K562 (cell line): ENCODE measurements around the gene KCNQ4. TPM values are rescaled to one million over a fixed set of nuclear protein-coding genes. Genes with fewer than 3 reads are reported as not detected.

Source experiments
- ATAC-seq: fragments of 200-7000 bp; cut with Tn5 transposase; 3 replicates; pipeline ENCODE4 v1.9.1; 2020; ENCODE audit warnings: moderate library complexity
- BruUV-seq: library from RNA; stranded (reverse); fragments of 400-500 nt; replicated peaks from 2 replicates; lab custom pipeline; 2021; lab: Mats Ljungman, UMichigan
- CTCF ChIA-PET: fragments of 300-600 bp; formaldehyde crosslinking; extraction: SDS; loops from one replicate; lab custom pipeline; 2021; ENCODE audit warnings: low intra/inter-chr PET ratio; lab: Yijun Ruan, JAX
- POLR2A ChIA-PET: fragments of 300-600, 350-650 bp; sonication (Branson Sonifier 250); formaldehyde crosslinking; extraction: SDS; loops from one replicate; lab custom pipeline; 2021; ENCODE audit warnings: antibody characterized with exemption, inconsistent platforms; lab: Yijun Ruan, JAX
- DNase-seq, 4 experiments: peaks; one replicate each; pipeline versions ENCODE4 v3.0.0 to v3.0.0-alpha.2; 2011 to 2018; ENCODE audit warnings: low spot score in 3 of 4, mixed read lengths in 3 of 4; ENCODE audit errors: extremely low read depth in 1 of 4
- FAIRE-seq: peaks from 2 replicates; lab custom pipeline; 2011; peaks lifted over from hg19 to GRCh38; lab: Jason Lieb, UNC
- H2AFZ ChIP-seq: 2 replicates; pipeline ENCODE4 v1.6.0; 2011; ENCODE audit warnings: low read depth, low read length, control low read depth, inconsistent platforms
- H3K27ac ChIP-seq: fragments of 200-600 bp; 3 replicates; pipeline ENCODE4 v1.8.0; 2011; ENCODE audit warnings: low read depth, mild to moderate bottlenecking, control low read depth, inconsistent platforms, low read length, moderate library complexity, mixed read lengths; ENCODE audit errors: extremely low read depth
- H3K27me3 ChIP-seq, 2 experiments: fragments of 300-600 bp in 1 of 2; 2 replicates in 1 of 2; 3 replicates in 1 of 2; pipeline versions ENCODE4 v1.6.0 to v1.8.0; 2011; ENCODE audit warnings: inconsistent platforms in 2 of 2, low read length in 2 of 2, mild to moderate bottlenecking in 1 of 2, mixed read lengths in 1 of 2, moderate library complexity in 1 of 2; ENCODE audit not compliant: control insufficient read depth in 2 of 2, insufficient read depth in 2 of 2
- H3K36me3 ChIP-seq: fragments of 300-600 bp; 3 replicates; pipeline ENCODE4 v1.8.0; 2011; ENCODE audit warnings: mild to moderate bottlenecking, low read length, inconsistent platforms; ENCODE audit not compliant: control insufficient read depth, insufficient read depth
- H3K4me1 ChIP-seq, 2 experiments: fragments of 200-600 bp in 1 of 2; replicated peaks in 1 of 2; 2 replicates in 1 of 2; 3 replicates in 1 of 2; pipeline versions ENCODE4 v1.5.1 to v1.8.0; 2011; ENCODE audit warnings: inconsistent platforms in 2 of 2, low read length in 2 of 2, mild to moderate bottlenecking in 1 of 2, mixed read lengths in 1 of 2, moderate library complexity in 1 of 2; ENCODE audit not compliant: control insufficient read depth in 2 of 2, insufficient read depth in 2 of 2
- H3K4me2 ChIP-seq: 2 replicates; pipeline ENCODE4 v1.6.1; 2011; ENCODE audit warnings: low read length, control low read depth, inconsistent platforms, mixed read lengths; ENCODE audit not compliant: insufficient read depth
- H3K4me3 ChIP-seq: fragments of 200-600 bp; sonication (generic), shearing (Covaris generic); 2 replicates; pipeline ENCODE4 v1.5.1; 2016; ENCODE audit warnings: control low read depth, inconsistent platforms
- H3K79me2 ChIP-seq: fragments of 200-600 bp; 3 replicates; pipeline ENCODE4 v1.8.0; 2011; ENCODE audit warnings: low read length, inconsistent platforms; ENCODE audit not compliant: control insufficient read depth, insufficient read depth
- H3K9ac ChIP-seq, 2 experiments: 2 replicates each; pipeline versions ENCODE4 v1.6.0 to v1.6.1; 2011; ENCODE audit warnings: low read depth in 2 of 2, low read length in 2 of 2, control low read depth in 1 of 2, inconsistent platforms in 1 of 2, mild to moderate bottlenecking in 1 of 2, mixed read lengths in 1 of 2; ENCODE audit not compliant: insufficient read depth in 1 of 2
- H3K9me1 ChIP-seq: one replicate; pipeline ENCODE4 v1.6.0; 2011; ENCODE audit warnings: inconsistent platforms, mild to moderate bottlenecking, low read length, moderate library complexity; ENCODE audit not compliant: control insufficient read depth, insufficient read depth
- H3K9me3 ChIP-seq: replicated peaks from 2 replicates; pipeline ENCODE4 v1.5.1; 2011; ENCODE audit warnings: low read depth, low read length, inconsistent platforms; ENCODE audit not compliant: control insufficient read depth, insufficient read depth
- H4K20me1 ChIP-seq: replicated peaks from 2 replicates; pipeline ENCODE4 v1.6.1; 2011; ENCODE audit warnings: low read length, inconsistent platforms, mixed read lengths; ENCODE audit not compliant: control insufficient read depth, insufficient read depth
- ADNP ChIP-seq: fragments of 200-800 bp; sonication (Bioruptor generic); IDR thresholded peaks from 2 replicates; pipeline ENCODE4 v1.6.1; 2016; ENCODE audit warnings: missing genetic modification characterization, missing compliant biosample characterization
- E2F5 ChIP-seq: sonication (generic); formaldehyde crosslinking; IDR thresholded peaks from 2 replicates; pipeline ENCODE4 v1.8.0; 2022; ENCODE audit warnings: mild to moderate bottlenecking, missing genetic modification reagents
- HDAC8 ChIP-seq: fragments of 450-650 bp; IDR thresholded peaks from 2 replicates; pipeline ENCODE4 v1.6.1; 2016; ENCODE audit warnings: mild to moderate bottlenecking, missing genetic modification characterization, moderate library complexity, missing compliant biosample characterization
- HINFP ChIP-seq: fragments of 450-650 bp; conservative IDR thresholded peaks from 2 replicates; pipeline ENCODE4 v1.6.1; 2016; ENCODE audit warnings: missing genetic modification characterization, low read depth, mild to moderate bottlenecking, control low read depth, missing compliant biosample characterization
- ILF3 ChIP-seq: fragments of 450-650 bp; IDR thresholded peaks from 2 replicates; pipeline ENCODE4 v1.6.1; 2018; ENCODE audit warnings: antibody characterized with exemption, mild to moderate bottlenecking, moderate library complexity, borderline replicate concordance
- MITF ChIP-seq: IDR thresholded peaks from 2 replicates; pipeline ENCODE4 v1.6.1; 2014; ENCODE audit warnings: antibody characterized with exemption
- POU5F1 ChIP-seq: fragments of 150-350 bp; IDR thresholded peaks from 2 replicates; pipeline ENCODE4 v1.6.1; 2014; ENCODE audit warnings: borderline replicate concordance, low read length, low read depth, mild to moderate bottlenecking; ENCODE audit not compliant: partially characterized antibody
- RAD51 ChIP-seq: fragments of 450-650 bp; IDR thresholded peaks from 2 replicates; pipeline ENCODE4 v1.7.1; 2016; ENCODE audit warnings: low read depth, mild to moderate bottlenecking, borderline replicate concordance
- SMARCE1 ChIP-seq: fragments of 450-650 bp; IDR thresholded peaks from 2 replicates; pipeline ENCODE4 v1.7.1; 2016; ENCODE audit warnings: mild to moderate bottlenecking
- THRA ChIP-seq: fragments of 450-650 bp; IDR thresholded peaks from 2 replicates; pipeline ENCODE4 v1.6.1; 2017; ENCODE audit warnings: mild to moderate bottlenecking, moderate library complexity
- YBX1 ChIP-seq: fragments of 450-650 bp; IDR thresholded peaks from 2 replicates; pipeline ENCODE4 v1.7.1; 2016; ENCODE audit warnings: mild to moderate bottlenecking
- ZBTB17 ChIP-seq: fragments of 450-650 bp; formaldehyde crosslinking; IDR thresholded peaks from 2 replicates; pipeline ENCODE4 v1.4.0; 2020; ENCODE audit warnings: mild to moderate bottlenecking
- ZFP30 ChIP-seq: fragments of 250-450 bp; sonication (Bioruptor Pico); IDR thresholded peaks from 2 replicates; pipeline ENCODE4 v1.8.0; 2022; ENCODE audit warnings: moderate library complexity, mild to moderate bottlenecking, inconsistent platforms, borderline replicate concordance
- ZNF23 ChIP-seq: fragments of 250-450 bp; sonication (Bioruptor Pico); IDR thresholded peaks from 2 replicates; pipeline ENCODE4 v1.4.0; 2020; ENCODE audit warnings: mild to moderate bottlenecking
- WGBS: fragments of 100-300 bp; shearing (Covaris generic); methylation state at CpG from one replicate; pipeline ENCODE4 v1.1.6; 2016; ENCODE audit warnings: low coverage, mixed read lengths; ENCODE audit not compliant: insufficient coverage; ENCODE audit errors: missing lambda C conversion rate; 5-methylcytosine and 5-hydroxymethylcytosine counted together
- in situ Hi-C: fragments of 300-500 bp; cut with MboI; formaldehyde crosslinking; loops from 4 replicates; pipeline ENCODE4 v1.15.0; 2018; ENCODE audit warnings: inconsistent platforms, mixed read lengths
- intact Hi-C: fragments of 100-400 bp; cut with micrococcal nuclease; formaldehyde crosslinking; loops from 2 replicates; pipeline ENCODE4 v1.14.2; 2022
- polyA plus RNA-seq, 8 experiments: library from polyadenylated mRNA; depleted of rRNA in 4 of 8; stranded (reverse) in 5 of 8; unstranded in 3 of 8; fragments of >200 nt; fragmentation: Nextera tagmentation in 2 of 8; fragmentation: Illumina TruSeq in 1 of 8; extraction: Ambion mirVana in 2 of 8; extraction: Trizol in 1 of 8; gene quantifications; 2 replicates each; pipeline versions ENCODE4 v1.2.1 to v1.2.3, GENCODE V29; 2011 to 2014; ENCODE audit warnings: inconsistent platforms in 1 of 8, missing spikeins in 1 of 8
- total RNA-seq, 7 experiments: library from RNA; depleted of rRNA in 6 of 7; stranded (reverse); fragments of >200 nt in 6 of 7; fragmentation: Illumina TruSeq in 2 of 7; extraction: Trizol in 2 of 7; gene quantifications; 2 replicates each; pipeline versions ENCODE4 v1.2.1 to v1.2.3, GENCODE V29; 2011 to 2021; ENCODE audit warnings: low replicate concordance in 1 of 7
- TF ChIP-seq, protein P1 (sequence below): fragments of 250-450 bp; sonication (Bioruptor Pico); IDR thresholded peaks from 2 replicates; pipeline ENCODE4 v1.8.0; 2021; ENCODE audit warnings: borderline replicate concordance, mild to moderate bottlenecking, moderate library complexity; ENCODE audit not compliant: poor library complexity, severe bottlenecking
- TF ChIP-seq, protein P2 (sequence below): fragments of 450-650 bp; conservative IDR thresholded peaks from 2 replicates; pipeline ENCODE4 v1.6.1; 2016; ENCODE audit warnings: missing genetic modification characterization, low read depth, mild to moderate bottlenecking, missing compliant biosample characterization, moderate library complexity

Gene KCNQ4
- total and polyA plus RNA-seq, 9 of the 15 experiments (the other 6 are each of a cell fraction or from before 2014, with no cell fraction given), result 0.07 to 4.1 (median 0.79) TPM

GRCh38 chr1:40758004-40758403, 25.6 kb upstream of the KCNQ4 start:
- Histone ChIP-seq H3K9me3 (no peaks in the 10 kb centered on the region), H3K79me2 (no peaks in the 10 kb centered on the region), H3K4me2 (no peak overlapping the region), H3K36me3 (peaks cover 95% of the 10 kb centered on the region), H4K20me1 (no peaks in the 10 kb centered on the region), H3K4me3 (no peak overlapping the region), H3K9ac (no peak overlapping the region), H3K27ac (no peak overlapping the region), H3K27me3 (no peaks in the 10 kb centered on the region), H3K4me1 (no peaks in the 10 kb centered on the region; a peak in 1 of 5 replicates), H2AFZ (no peak overlapping the region), H3K9me1 (no peaks in the 10 kb centered on the region)
- FAIRE-seq (no peak), DNase-seq (no peak), ATAC-seq (no peak)
- intact Hi-C loops (no loop called here), in situ Hi-C loops (no loop called here)
- BruUV-seq, result no TSS peak
- CTCF ChIA-PET, result interaction anchor here (0.6 kb wide), 1 partner anchor 39 kb away, joined by 3 read pairs; no protein-coding TSS in a partner anchor
- POLR2A ChIA-PET, result interaction anchor here (0.7 to 1.9 kb wide), 3 partner anchors 10 to 67 kb away, joined by 3 to 5 read pairs (median 4); partner anchors contain the start of gene NFYC
- WGBS, result 94% methylated on average over 7 of the region's 7 CpGs
- no peak for TF ChIP-seq ILF3
- TF ChIP-seq HINFP (tag), result no peak
- no peak for TF ChIP-seq ZBTB17 (CRISPR knock-in tag)
- no peak for TF ChIP-seq HDAC8 (tag)
- no peak for TF ChIP-seq ZNF23 (CRISPR knock-in tag)
- TF ChIP-seq ADNP (tag), result no peak
- no peak for TF ChIP-seq ZFP30 (CRISPR knock-in tag)
- TF ChIP-seq, protein P1, sequence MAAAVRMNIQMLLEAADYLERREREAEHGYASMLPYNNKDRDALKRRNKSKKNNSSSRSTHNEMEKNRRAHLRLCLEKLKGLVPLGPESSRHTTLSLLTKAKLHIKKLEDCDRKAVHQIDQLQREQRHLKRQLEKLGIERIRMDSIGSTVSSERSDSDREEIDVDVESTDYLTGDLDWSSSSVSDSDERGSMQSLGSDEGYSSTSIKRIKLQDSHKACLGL, result no peak
- TF ChIP-seq SMARCE1, result no peak
- TF ChIP-seq RAD51, result no peak
- no peak for TF ChIP-seq THRA
- no peak for TF ChIP-seq E2F5 (CRISPR knock-in tag)
- TF ChIP-seq, protein P2, sequence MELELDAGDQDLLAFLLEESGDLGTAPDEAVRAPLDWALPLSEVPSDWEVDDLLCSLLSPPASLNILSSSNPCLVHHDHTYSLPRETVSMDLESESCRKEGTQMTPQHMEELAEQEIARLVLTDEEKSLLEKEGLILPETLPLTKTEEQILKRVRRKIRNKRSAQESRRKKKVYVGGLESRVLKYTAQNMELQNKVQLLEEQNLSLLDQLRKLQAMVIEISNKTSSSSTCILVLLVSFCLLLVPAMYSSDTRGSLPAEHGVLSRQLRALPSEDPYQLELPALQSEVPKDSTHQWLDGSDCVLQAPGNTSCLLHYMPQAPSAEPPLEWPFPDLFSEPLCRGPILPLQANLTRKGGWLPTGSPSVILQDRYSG, result no peak
- no peak for TF ChIP-seq YBX1
- no peak for TF ChIP-seq MITF
- no peak for TF ChIP-seq POU5F1
